ENCODE data around the gene ZNF593.

- TF ChIP-seq CREB1 (IDR thresholded peaks at IDR 0.05; ENCODE audit: low read depth) (no peak), FOXM1 (IDR thresholded peaks at IDR 0.05; ENCODE audit: borderline replicate concordance, low read depth) (no peak), TEAD4 (IDR thresholded peaks at IDR 0.05) (no peak)
Observed at GRCh38 chr1:26132834-26133167, 36.9 kb upstream of the ZNF593 start.
